Breast epithelium (tissue), 4 donors: Measurements from ENCODE around the gene KCNIP1. TPM values are rescaled to one million over a fixed set of nuclear protein-coding genes. Genes with fewer than 3 reads are reported as not detected.
A peak's percentile ranks its signal among the peaks of the same experiment; 100 is the strongest.

Experiments used
- DNase-seq, 2 donors: peaks; one replicate each; pipeline ENCODE4 v3.0.0-alpha.2; 2019; ENCODE audit warnings: low spot score in 2 of 2
- H3K27ac ChIP-seq, 2 donors: fragments of 200-600 bp; sonication (generic) in 1 of 2; one replicate each; pipeline ENCODE4 v1.5.1; 2016 to 2019; ENCODE audit warnings: mild to moderate bottlenecking in 1 of 2
- H3K27me3 ChIP-seq, 2 donors: fragments of 200-600 bp; sonication (generic) in 1 of 2; one replicate each; pipeline versions ENCODE4 v1.5.1 to v1.6.0; 2017 to 2019; ENCODE audit warnings: control low read depth in 1 of 2, mild to moderate bottlenecking in 1 of 2
- H3K36me3 ChIP-seq: fragments of 200-600 bp; one replicate; pipeline ENCODE4 v1.5.1; 2019
- H3K4me1 ChIP-seq, 2 donors: fragments of 200-600 bp; sonication (generic); one replicate each; pipeline ENCODE4 v1.5.1; 2016 to 2019; ENCODE audit warnings: control low read depth in 1 of 2
- H3K4me3 ChIP-seq, 3 donors: fragments of 200-600 bp; sonication (generic); 1 replicate in 2 of 3; 2 replicates in 1 of 3; pipeline ENCODE4 v1.5.1; 2016 to 2019; ENCODE audit warnings: mild to moderate bottlenecking in 3 of 3, moderate library complexity in 2 of 3
- H3K9me3 ChIP-seq, 2 donors: fragments of 200-600 bp; sonication (generic) in 1 of 2; one replicate each; pipeline ENCODE4 v1.5.1; 2016 to 2019; ENCODE audit warnings: control low read depth in 1 of 2
- POLR2A ChIP-seq: fragments of 450-650 bp; IDR thresholded peaks from one replicate; pipeline ENCODE4 v1.6.1; 2016; ENCODE audit warnings: antibody characterized with exemption, mild to moderate bottlenecking, moderate library complexity
- POLR2AphosphoS5 ChIP-seq, 3 donors: sonication (generic); formaldehyde crosslinking; IDR thresholded peaks; one replicate each; pipeline ENCODE4 v1.6.1; 2017; ENCODE audit warnings: antibody characterized with exemption in 3 of 3
- intact Hi-C: fragments of 100-400 bp; cut with DNase I; formaldehyde crosslinking; loops from one replicate; pipeline ENCODE4 v1.15.1; 2023; ENCODE audit warnings: low total_unique reads
- total RNA-seq, 3 donors: library from RNA; depleted of rRNA; stranded (reverse); fragments of >200 nt; gene quantifications; one replicate each; pipeline ENCODE4 v1.1.0, GENCODE V29; 2016
- TF ChIP-seq, protein P1 (sequence below), 3 donors: fragments of 450-650 bp; IDR thresholded peaks; one replicate each; pipeline ENCODE4 v1.5.1; 2016 to 2017; ENCODE audit warnings: antibody characterized with exemption in 3 of 3, mild to moderate bottlenecking in 3 of 3, moderate library complexity in 3 of 3

The KCNIP1 gene
- total RNA-seq, 3 donors from 2014 or later, result 1.0 to 1.6 TPM; not detected in 1

DNA sequence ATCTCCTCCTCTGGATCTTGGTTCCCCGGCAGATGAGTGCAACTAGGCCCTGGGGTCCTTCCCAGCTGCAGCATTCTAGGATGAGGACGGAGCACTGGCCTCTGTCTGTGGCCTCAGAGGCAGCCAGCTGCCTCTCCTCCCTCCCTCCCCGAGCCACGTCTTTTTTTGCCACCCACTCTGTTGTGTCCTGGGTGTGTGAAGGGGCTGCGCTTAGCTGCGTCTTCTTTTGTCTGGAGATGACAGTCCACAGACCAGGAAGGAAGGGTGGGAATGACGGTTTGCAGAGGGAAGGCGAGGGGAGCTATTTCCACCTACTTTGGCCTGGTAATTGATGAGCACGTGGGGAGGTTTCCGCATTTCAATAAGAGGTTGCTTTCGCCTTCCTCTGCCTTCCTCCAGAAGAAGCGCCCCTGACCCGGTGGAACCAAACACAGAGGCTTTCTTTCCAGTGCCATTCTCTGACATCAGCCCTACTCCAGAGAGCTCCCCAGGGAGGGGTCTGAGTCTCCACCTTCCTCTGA lies 245.2 kb downstream of the KCNIP1 start:
- no peaks in the 10 kb centered on the region for H3K36me3 ChIP-seq
- no peak overlapping the region for H3K4me3 ChIP-seq
- H3K27ac ChIP-seq, result peak overlapping the region; percentile 4 to 92
- H3K4me1 ChIP-seq, result peaks cover 0 to 18% of the 10 kb centered on the region in 2 donors
- peak in 1 of 2 donors; percentile 11 for DNase-seq
- TF ChIP-seq POLR2AphosphoS5 (IDR thresholded peaks at IDR 0.05), result no peak
- TF ChIP-seq, protein P1, sequence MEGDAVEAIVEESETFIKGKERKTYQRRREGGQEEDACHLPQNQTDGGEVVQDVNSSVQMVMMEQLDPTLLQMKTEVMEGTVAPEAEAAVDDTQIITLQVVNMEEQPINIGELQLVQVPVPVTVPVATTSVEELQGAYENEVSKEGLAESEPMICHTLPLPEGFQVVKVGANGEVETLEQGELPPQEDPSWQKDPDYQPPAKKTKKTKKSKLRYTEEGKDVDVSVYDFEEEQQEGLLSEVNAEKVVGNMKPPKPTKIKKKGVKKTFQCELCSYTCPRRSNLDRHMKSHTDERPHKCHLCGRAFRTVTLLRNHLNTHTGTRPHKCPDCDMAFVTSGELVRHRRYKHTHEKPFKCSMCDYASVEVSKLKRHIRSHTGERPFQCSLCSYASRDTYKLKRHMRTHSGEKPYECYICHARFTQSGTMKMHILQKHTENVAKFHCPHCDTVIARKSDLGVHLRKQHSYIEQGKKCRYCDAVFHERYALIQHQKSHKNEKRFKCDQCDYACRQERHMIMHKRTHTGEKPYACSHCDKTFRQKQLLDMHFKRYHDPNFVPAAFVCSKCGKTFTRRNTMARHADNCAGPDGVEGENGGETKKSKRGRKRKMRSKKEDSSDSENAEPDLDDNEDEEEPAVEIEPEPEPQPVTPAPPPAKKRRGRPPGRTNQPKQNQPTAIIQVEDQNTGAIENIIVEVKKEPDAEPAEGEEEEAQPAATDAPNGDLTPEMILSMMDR (IDR thresholded peaks at IDR 0.05), result no peak
- TF ChIP-seq POLR2A, result no peak
- intact Hi-C loops, result no loop called here
- H3K27me3 ChIP-seq, result no peaks in the 10 kb centered on the region
- no peaks in the 10 kb centered on the region for H3K9me3 ChIP-seq

DNA sequence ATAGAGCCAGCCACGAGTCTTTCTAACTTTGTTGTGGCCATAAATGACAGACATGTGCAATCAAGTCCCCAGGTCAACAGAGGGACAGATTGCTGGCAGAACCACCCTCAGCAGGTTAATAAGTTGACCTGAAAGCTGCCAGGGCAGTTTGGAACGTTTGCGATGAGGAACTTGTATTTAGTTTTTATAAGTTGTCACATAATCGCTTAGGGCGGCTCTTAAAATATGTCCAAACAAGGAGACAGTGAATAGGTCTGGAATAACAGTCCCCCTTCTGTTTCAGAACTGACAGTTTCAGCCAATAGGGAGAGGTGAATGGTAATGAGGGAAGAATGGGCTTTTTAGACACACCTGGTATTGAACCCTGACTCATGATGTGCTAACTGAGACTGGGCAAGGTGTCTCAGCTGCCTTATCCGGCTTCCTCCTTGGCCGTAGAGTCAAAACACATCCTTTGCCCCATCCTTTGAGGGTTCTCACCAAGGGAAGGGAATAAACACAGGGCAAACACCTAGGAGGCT lies 246.2 kb downstream of the KCNIP1 start:
- H3K27ac ChIP-seq, result peak overlapping the region; percentile 90 to 92
- DNase-seq, result peak in 1 of 2 donors; percentile 74
- intact Hi-C loops, result no loop called here
- H3K36me3 ChIP-seq, result no peaks in the 10 kb centered on the region
- H3K4me3 ChIP-seq, result no peak overlapping the region
- peaks cover 0 to 18% of the 10 kb centered on the region in 2 donors for H3K4me1 ChIP-seq
- TF ChIP-seq POLR2A (no peak), POLR2AphosphoS5 (IDR thresholded peaks at IDR 0.05) (peak in 1 of 3 donors; percentile 49)
- TF ChIP-seq, protein P1 (IDR thresholded peaks at IDR 0.05), result no peak
- H3K27me3 ChIP-seq, result no peaks in the 10 kb centered on the region
- no peaks in the 10 kb centered on the region for H3K9me3 ChIP-seq

DNA sequence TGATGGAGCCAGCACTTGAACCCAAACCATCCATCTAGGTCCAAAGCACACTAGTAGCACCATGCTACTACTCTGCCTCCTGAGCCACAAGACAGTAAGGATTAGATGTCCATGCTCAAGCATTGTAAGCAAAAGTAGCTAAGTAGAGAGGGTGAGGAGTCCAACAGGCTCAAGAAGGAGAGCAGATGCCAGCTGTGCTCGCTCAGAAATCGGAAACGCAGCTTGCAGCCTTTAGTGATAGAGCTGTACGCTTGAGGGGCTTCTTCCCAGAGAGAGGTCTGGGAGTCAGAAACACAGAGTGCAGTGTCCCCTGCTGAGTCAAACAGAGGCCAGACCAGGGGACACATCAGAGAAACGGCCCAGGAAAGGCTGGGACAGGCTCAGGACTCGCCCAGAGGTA lies 247.0 kb downstream of the KCNIP1 start:
- DNase-seq, result no peak
- intact Hi-C loops, result no loop called here
- Histone ChIP-seq H3K27ac (peak overlapping the region; percentile 90 to 92), H3K4me3 (no peak overlapping the region), H3K9me3 (no peaks in the 10 kb centered on the region), H3K36me3 (no peaks in the 10 kb centered on the region), H3K27me3 (no peaks in the 10 kb centered on the region), H3K4me1 (peaks cover 0 to 18% of the 10 kb centered on the region in 2 donors)
- TF ChIP-seq, protein P1 (IDR thresholded peaks at IDR 0.05), result no peak
- TF ChIP-seq POLR2AphosphoS5 (IDR thresholded peaks at IDR 0.05), result no peak

DNA sequence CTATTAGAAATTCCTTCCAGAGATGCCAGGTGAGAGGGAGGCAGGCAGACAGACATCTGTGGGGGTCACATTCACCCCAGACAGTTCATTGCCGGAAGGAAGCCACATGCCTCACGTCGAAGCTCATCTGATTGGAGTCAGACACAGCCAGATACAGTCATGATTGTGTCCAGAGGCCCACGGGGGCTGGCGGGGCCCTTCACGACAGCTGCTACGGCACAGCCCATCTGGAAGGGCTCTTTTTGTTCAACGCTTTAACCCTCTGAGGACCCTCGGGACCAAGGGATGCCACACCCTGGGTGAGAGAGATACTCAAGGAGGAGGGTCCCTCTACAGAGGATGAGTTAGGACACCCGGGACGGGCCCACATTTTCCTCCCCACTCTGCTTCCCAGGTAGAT lies 247.8 kb downstream of the KCNIP1 start:
- Histone ChIP-seq H3K27me3 (no peaks in the 10 kb centered on the region), H3K27ac (peak overlapping the region; percentile 90 to 92), H3K4me3 (no peak overlapping the region), H3K36me3 (no peaks in the 10 kb centered on the region), H3K4me1 (peaks cover 0 to 18% of the 10 kb centered on the region in 2 donors), H3K9me3 (no peaks in the 10 kb centered on the region)
- TF ChIP-seq, protein P1 (IDR thresholded peaks at IDR 0.05), result no peak
- intact Hi-C loops, result no loop called here
- no peak for DNase-seq

DNA sequence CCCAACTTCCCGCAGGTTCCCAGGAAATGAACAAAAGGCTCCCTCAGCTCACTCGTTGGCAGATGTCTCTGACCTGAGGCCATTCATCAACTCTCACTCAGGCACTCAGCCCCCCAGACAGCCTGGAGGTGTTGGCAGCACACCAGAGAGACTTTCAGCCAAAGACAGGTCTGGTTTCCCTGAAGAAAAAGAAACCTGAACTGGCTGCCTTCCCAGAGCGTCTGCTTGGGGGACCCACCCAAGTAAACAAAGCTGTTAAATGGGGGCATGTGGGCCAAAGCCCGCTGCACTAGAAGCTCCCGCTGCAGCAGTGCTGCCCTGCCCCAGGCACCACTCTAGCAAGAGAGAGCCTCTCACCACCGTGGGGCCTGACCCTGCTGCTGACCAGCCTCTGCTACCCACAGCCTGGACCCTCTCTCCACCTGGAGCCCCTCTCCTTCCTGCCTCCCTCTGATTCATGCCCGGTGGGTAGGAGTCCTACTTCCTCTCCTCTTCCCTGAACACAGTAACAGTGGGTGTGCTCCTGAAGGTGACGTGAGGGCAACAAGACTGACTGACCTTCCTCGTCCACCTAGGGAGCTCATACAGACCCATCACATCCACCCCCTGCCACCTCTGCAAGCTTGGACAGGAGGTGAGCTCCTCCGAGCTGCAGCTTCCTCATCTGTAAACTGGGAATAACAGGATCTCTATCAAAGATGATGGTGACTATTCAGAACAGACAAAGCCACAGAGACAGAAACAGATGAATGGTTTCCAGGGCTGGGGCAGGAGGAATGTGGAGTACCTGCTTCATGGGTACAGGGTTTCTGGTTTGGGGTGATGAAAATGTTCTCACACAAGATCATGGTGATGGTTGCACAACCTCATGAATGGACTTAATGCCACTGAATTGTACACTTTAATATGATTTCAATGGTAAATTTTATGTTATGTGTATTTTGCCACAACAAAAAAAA lies 248.7 kb downstream of the KCNIP1 start:
- H3K9me3 ChIP-seq, result no peaks in the 10 kb centered on the region
- peak in 1 of 2 donors; percentile 69 for DNase-seq
- intact Hi-C loops, result no loop called here
- H3K4me3 ChIP-seq, result no peak overlapping the region
- peaks cover 0 to 19% of the 10 kb centered on the region in 2 donors for H3K4me1 ChIP-seq
- no peaks in the 10 kb centered on the region for H3K27me3 ChIP-seq
- H3K36me3 ChIP-seq, result no peaks in the 10 kb centered on the region
- peak overlapping the region; percentile 90 to 92 for H3K27ac ChIP-seq
- TF ChIP-seq POLR2AphosphoS5 (IDR thresholded peaks at IDR 0.05), result peak in 1 of 3 donors; percentile 28
- TF ChIP-seq, protein P1 (IDR thresholded peaks at IDR 0.05), result no peak
